ENCODE results near the gene BMAL2.

- TF ChIP-seq TAF1 (IDR thresholded peaks at IDR 0.05; ENCODE audit: borderline replicate concordance, low read depth, low read length) (no peak), POLR2A (IDR thresholded peaks at IDR 0.05; ENCODE audit: low read depth, low read length) (no peak), POLR2AphosphoS5 (IDR thresholded peaks at IDR 0.05; ENCODE audit: low read depth, low read length) (no peak)
Observed at GRCh38 chr12:27293463-27293862, 39.2 kb upstream of the BMAL2 start.

All from GM12892 (cell line).